Stomach (tissue), 4 donors: ENCODE results near the gene PKDCC.

Experiments
- CTCF ChIP-seq, 7 experiments: fragments of 450-650 bp in 4 of 7; fragments of 200-600 bp in 3 of 7; sonication (generic) in 3 of 7; IDR thresholded peaks; one replicate each; pipeline ENCODE4 v1.5.1; 2016 to 2019; ENCODE audit warnings: antibody characterized with exemption in 7 of 7, control low read depth in 2 of 7, mild to moderate bottlenecking in 1 of 7
- POLR2A ChIP-seq, 4 donors: fragments of 450-650 bp; IDR thresholded peaks; one replicate each; pipeline ENCODE4 v1.6.1; 2016; ENCODE audit warnings: antibody characterized with exemption in 4 of 4, control low read depth in 2 of 4, mild to moderate bottlenecking in 1 of 4, moderate library complexity in 1 of 4

- TF ChIP-seq CTCF (IDR thresholded peaks at IDR 0.05): no peak
- no peak for TF ChIP-seq POLR2A (IDR thresholded peaks at IDR 0.05)
Observed at GRCh38 chr2:42053791-42054701, 6.2 kb downstream of the PKDCC start.
